Bone marrow (tissue), 2 donors: ENCODE measurements around the gene SALL4.
"Not testable (repeated sequence)": the region's sequence is repeated elsewhere in the genome, so short reads cannot be mapped to it uniquely, and the experiment has no call there.

Source experiments
- DNase-seq, 2 donors: peaks; one replicate each; lab custom pipeline; 2025; lab: John Stamatoyannopoulos, UW

Gene SALL4

GRCh38 chr20:51802170-51802751 lies at the start of gene SALL4:
TSS of gene SALL4 (minus strand) at chr20:51802521. CDS start at chr20:51802408, 113 bp downstream.
- no peak for DNase-seq

- DNase-seq = no peak
These were observed 46.0 kb upstream of the SALL4 start for GRCh38 chr20:51848346-51848745.

GRCh38 chr20:51840865-51841264 lies 38.5 kb upstream of the SALL4 start:
- DNase-seq = no peak

- DNase-seq = no peak
These were observed 35.6 kb upstream of the SALL4 start for GRCh38 chr20:51837876-51838420.

GRCh38 chr20:51837436-51837835 lies 35.1 kb upstream of the SALL4 start:
- DNase-seq = no peak

GRCh38 chr20:51833326-51833725 lies 31.0 kb upstream of the SALL4 start:
- no peak for DNase-seq

- no peak for DNase-seq
These were observed 30.0 kb upstream of the SALL4 start for GRCh38 chr20:51832276-51832675.

GRCh38 chr20:51831866-51832265 lies 29.5 kb upstream of the SALL4 start:
- DNase-seq = no peak

GRCh38 chr20:51830538-51830937 lies 28.2 kb upstream of the SALL4 start:
- no peak for DNase-seq

GRCh38 chr20:51828762-51829161 lies 26.4 kb upstream of the SALL4 start:
- DNase-seq = no peak

GRCh38 chr20:51826372-51826771 lies 24.1 kb upstream of the SALL4 start:
- no peak for DNase-seq

GRCh38 chr20:51818479-51819008 lies 16.2 kb upstream of the SALL4 start:
- DNase-seq = no peak

- DNase-seq = not testable (repeated sequence)
These were observed 14.5 kb upstream of the SALL4 start for GRCh38 chr20:51816856-51817255.

- DNase-seq = no peak
These were observed 13.2 kb upstream of the SALL4 start for GRCh38 chr20:51815383-51816076.

- DNase-seq = no peak
These were observed 10.5 kb upstream of the SALL4 start for GRCh38 chr20:51812861-51813260.

- DNase-seq = no peak
These were observed 9.3 kb upstream of the SALL4 start for GRCh38 chr20:51811514-51812128.

GRCh38 chr20:51811042-51811355 lies 8.7 kb upstream of the SALL4 start:
- no peak for DNase-seq

- DNase-seq = no peak
These were observed 8.1 kb upstream of the SALL4 start for GRCh38 chr20:51810155-51811041.

GRCh38 chr20:51807720-51808250 lies 5.5 kb upstream of the SALL4 start:
- DNase-seq = no peak

- DNase-seq = no peak
These were observed 2.4 kb upstream of the SALL4 start for GRCh38 chr20:51804754-51805153.

- no peak for DNase-seq
These were observed 980 bp upstream of the SALL4 start for GRCh38 chr20:51803148-51803854.
